VCaP (cell line): Measurements from ENCODE around the gene OR12D2.
"Not testable (repeated sequence)": the region's sequence is repeated elsewhere in the genome, so short reads cannot be mapped to it uniquely, and the experiment has no call there.

Experiments
- H3K27ac ChIP-seq: fragments of 450-650 bp; 2 replicates; pipeline ENCODE4 v1.5.1; 2017
- CTCF ChIP-seq: fragments of 450-650 bp; conservative IDR thresholded peaks from 2 replicates; pipeline ENCODE4 v1.5.1; 2017; ENCODE audit warnings: mild to moderate bottlenecking, moderate library complexity

The OR12D2 gene

GRCh38 chr6:29399525-29399924 is 4.1 kb downstream of the OR12D2 start:
- no peak for TF ChIP-seq CTCF
- H3K27ac ChIP-seq, result no peak overlapping the region

- TF ChIP-seq CTCF, result no peak
- H3K27ac ChIP-seq, result no peak overlapping the region
Observed at GRCh38 chr6:29403801-29404200, 8.4 kb downstream of the OR12D2 start.

GRCh38 chr6:29414588-29414987 is 19.2 kb downstream of the OR12D2 start, which contains the start of gene OR12D1:
TSS of gene OR12D1 (plus strand) at chr6:29414928.
- H3K27ac ChIP-seq, result no peak within 1 kb of the TSS
- peak; percentile 96 for TF ChIP-seq CTCF

- no peak for TF ChIP-seq CTCF
- H3K27ac ChIP-seq, result no peak overlapping the region
Observed at GRCh38 chr6:29419516-29419915, 24.1 kb downstream of the OR12D2 start.

GRCh38 chr6:29424168-29424567 is 28.7 kb downstream of the OR12D2 start:
- no peak overlapping the region for H3K27ac ChIP-seq
- no peak for TF ChIP-seq CTCF

GRCh38 chr6:29424575-29424974 is 29.1 kb downstream of the OR12D2 start:
- no peak for TF ChIP-seq CTCF
- H3K27ac ChIP-seq, result no peak overlapping the region

GRCh38 chr6:29425075-29425474 is 29.6 kb downstream of the OR12D2 start:
- TF ChIP-seq CTCF, result no peak
- no peak overlapping the region for H3K27ac ChIP-seq

- no peak; the same call in 1 of the 2 replicates for TF ChIP-seq CTCF
- no peak overlapping the region for H3K27ac ChIP-seq
Observed at GRCh38 chr6:29426654-29427053, 31.2 kb downstream of the OR12D2 start.

GRCh38 chr6:29436730-29437129 is 41.3 kb downstream of the OR12D2 start:
- not testable (repeated sequence) for H3K27ac ChIP-seq
